Sigmoid colon (tissue), 7 donors: ENCODE measurements around the gene TMEFF2. TPM values are rescaled to one million over a fixed set of nuclear protein-coding genes. Genes with fewer than 3 reads are reported as not detected.

ENCODE experiments used
- DNase-seq: peaks from one replicate; pipeline ENCODE4 v3.0.0-alpha.2; 2019
- H3K27ac ChIP-seq, 4 donors: fragments of 200-600 bp; sonication (generic); one replicate each; pipeline ENCODE4 v1.5.1; 2016 to 2019; ENCODE audit warnings: mild to moderate bottlenecking in 1 of 4
- H3K27me3 ChIP-seq, 3 donors: fragments of 200-600 bp; sonication (generic); one replicate each; pipeline ENCODE4 v1.5.1; 2019; ENCODE audit warnings: mild to moderate bottlenecking in 1 of 3
- H3K36me3 ChIP-seq, 4 donors: fragments of 200-600 bp; sonication (generic); one replicate each; pipeline ENCODE4 v1.5.1; 2016 to 2019
- H3K4me1 ChIP-seq, 4 donors: fragments of 200-600 bp; sonication (generic); one replicate each; pipeline ENCODE4 v1.5.1; 2017 to 2019
- H3K4me3 ChIP-seq, 4 donors: fragments of 200-600 bp; sonication (generic); one replicate each; pipeline ENCODE4 v1.5.1; 2017 to 2019; ENCODE audit warnings: mild to moderate bottlenecking in 2 of 4, moderate library complexity in 1 of 4
- H3K9me3 ChIP-seq, 4 donors: fragments of 200-600 bp in 3 of 4; sonication (generic) in 3 of 4; one replicate each; pipeline versions ENCODE4 v1.5.1 to v1.6.1; 2013 to 2019
- CTCF ChIP-seq, 4 experiments: fragments of 450-650 bp in 3 of 4; fragments of 200-600 bp in 1 of 4; IDR thresholded peaks; one replicate each; pipeline ENCODE4 v1.5.1; 2016 to 2019; ENCODE audit warnings: antibody characterized with exemption in 4 of 4, mild to moderate bottlenecking in 3 of 4, moderate library complexity in 2 of 4
- EP300 ChIP-seq, 4 donors: sonication (generic); formaldehyde crosslinking; IDR thresholded peaks; one replicate each; pipeline ENCODE4 v1.6.1; 2017; ENCODE audit warnings: antibody characterized with exemption in 4 of 4
- POLR2A ChIP-seq, 2 donors: fragments of 450-650 bp; IDR thresholded peaks; one replicate each; pipeline ENCODE4 v1.6.1; 2016; ENCODE audit warnings: antibody characterized with exemption in 2 of 2, mild to moderate bottlenecking in 2 of 2, moderate library complexity in 2 of 2
- POLR2AphosphoS5 ChIP-seq, 4 donors: sonication (generic); formaldehyde crosslinking; IDR thresholded peaks; one replicate each; pipeline ENCODE4 v1.6.1; 2017; ENCODE audit warnings: antibody characterized with exemption in 4 of 4
- WGBS, 2 donors: extraction: QIAGEN DNeasy Blood & Tissue Kit; methylation state at CpG; one replicate each; pipeline ENCODE4 v1.1.7; 2013; 5-methylcytosine and 5-hydroxymethylcytosine counted together
- intact Hi-C: fragments of 100-400 bp; cut with DNase I; formaldehyde crosslinking; loops from one replicate; pipeline ENCODE4 v1.15.1; 2023
- polyA plus RNA-seq, 3 donors: library from polyadenylated mRNA; stranded (reverse); fragments of 200-250 nt; gene quantifications; one replicate each; pipeline ENCODE4 v1.2.3, GENCODE V29; 2013
- total RNA-seq, 4 donors: library from RNA; depleted of rRNA; stranded (reverse); fragments of >200 nt; gene quantifications; one replicate each; pipeline ENCODE4 v1.1.0, GENCODE V29; 2016
- donor health status: healthy with polysubstance abuse.
- donor health status: Bipolar disorder and iron deficiency.
- donor health status: healthy.

Gene TMEFF2
- total and polyA plus RNA-seq, 7 donors = 0.16 to 1.4 (median 0.32) TPM; not detected in 1

- H3K27me3 ChIP-seq = peaks cover 45 to 98% (median 66%) of the 10 kb centered on the region in 3 donors
- H3K27ac ChIP-seq = no peak overlapping the region
- no peak for TF ChIP-seq CTCF (IDR thresholded peaks at IDR 0.05)
- TF ChIP-seq POLR2AphosphoS5 (IDR thresholded peaks at IDR 0.05) = no peak
- TF ChIP-seq POLR2A (IDR thresholded peaks at IDR 0.05) = no peak
- TF ChIP-seq EP300 (IDR thresholded peaks at IDR 0.05) = no peak
- H3K36me3 ChIP-seq = no peaks in the 10 kb centered on the region
- peaks cover 0 to 36% (median 29%) of the 10 kb centered on the region in 4 donors for H3K4me1 ChIP-seq
- no peak for DNase-seq
- intact Hi-C loops = no loop called here
- WGBS, 2 donors = 40 to 54% methylated on average over 1 of the region's 1 CpG
- H3K9me3 ChIP-seq = no peaks in the 10 kb centered on the region
- no peak overlapping the region for H3K4me3 ChIP-seq
Measured at GRCh38 chr2:192197357-192197756, 2.6 kb upstream of the TMEFF2 start.

- H3K4me3 ChIP-seq = peak overlapping the region in 2 of 4 donors; percentile 48
- TF ChIP-seq EP300 (IDR thresholded peaks at IDR 0.05) = no peak
- peak in 2 of 4 donors; percentile 25 to 31 for TF ChIP-seq POLR2AphosphoS5 (IDR thresholded peaks at IDR 0.05)
- TF ChIP-seq POLR2A (IDR thresholded peaks at IDR 0.05) = no peak
- H3K36me3 ChIP-seq = no peaks in the 10 kb centered on the region
- H3K9me3 ChIP-seq = no peaks in the 10 kb centered on the region
- H3K4me1 ChIP-seq = peaks cover 0 to 36% (median 29%) of the 10 kb centered on the region in 4 donors
- 13 to 18% methylated on average over 14 of the region's 14 CpGs for WGBS, 2 donors
- intact Hi-C loops = no loop called here
- H3K27me3 ChIP-seq = peaks cover 45 to 94% (median 66%) of the 10 kb centered on the region in 3 donors
- no peak overlapping the region for H3K27ac ChIP-seq
- no peak for DNase-seq
Measured at GRCh38 chr2:192196421-192197194, 1.9 kb upstream of the TMEFF2 start.

GRCh38 chr2:192195548-192196418, 1.1 kb upstream of the TMEFF2 start:
- TF ChIP-seq CTCF (IDR thresholded peaks at IDR 0.05) = no peak
- TF ChIP-seq POLR2A (IDR thresholded peaks at IDR 0.05) = no peak
- no peak for TF ChIP-seq POLR2AphosphoS5 (IDR thresholded peaks at IDR 0.05)
- H3K4me3 ChIP-seq = peak overlapping the region; percentile 18 to 48 (median 44)
- DNase-seq = peak; percentile 62
- H3K9me3 ChIP-seq = no peaks in the 10 kb centered on the region
- no peak overlapping the region for H3K27ac ChIP-seq
- H3K36me3 ChIP-seq = no peaks in the 10 kb centered on the region
- H3K27me3 ChIP-seq = peaks cover 45 to 86% (median 66%) of the 10 kb centered on the region in 3 donors
- peaks cover 0 to 36% (median 29%) of the 10 kb centered on the region in 4 donors for H3K4me1 ChIP-seq
- intact Hi-C loops = no loop called here
- 1 to 4% methylated on average over 44 of the region's 44 CpGs for WGBS, 2 donors

- DNase-seq = peak; percentile 60
- no peaks in the 10 kb centered on the region for H3K9me3 ChIP-seq
- peaks cover 0 to 36% (median 29%) of the 10 kb centered on the region in 4 donors for H3K4me1 ChIP-seq
- TF ChIP-seq POLR2AphosphoS5 (IDR thresholded peaks at IDR 0.05) (no peak), CTCF (IDR thresholded peaks at IDR 0.05) (no peak), EP300 (IDR thresholded peaks at IDR 0.05) (no peak), POLR2A (IDR thresholded peaks at IDR 0.05) (no peak)
- no peaks in the 10 kb centered on the region for H3K36me3 ChIP-seq
- intact Hi-C loops = no loop called here
- 2 to 6% methylated on average over 48 of the region's 48 CpGs for WGBS, 2 donors
- H3K27me3 ChIP-seq = peaks cover 43 to 72% (median 56%) of the 10 kb centered on the region in 3 donors
- peak overlapping the region; percentile 18 to 48 (median 44) for H3K4me3 ChIP-seq
- H3K27ac ChIP-seq = no peak overlapping the region
Measured at GRCh38 chr2:192194265-192194865, 368 bp downstream of the TMEFF2 start.
